UCSD-AML1 (cell line): Measurements from ENCODE around the gene PER3.
A peak's percentile ranks its signal among the peaks of the same experiment; 100 is the strongest.

Experiments used
- DNase-seq: peaks from one replicate; lab custom pipeline; 2025; ENCODE audit not compliant: unreplicated experiment; lab: John Stamatoyannopoulos, UW

The PER3 gene

DNA sequence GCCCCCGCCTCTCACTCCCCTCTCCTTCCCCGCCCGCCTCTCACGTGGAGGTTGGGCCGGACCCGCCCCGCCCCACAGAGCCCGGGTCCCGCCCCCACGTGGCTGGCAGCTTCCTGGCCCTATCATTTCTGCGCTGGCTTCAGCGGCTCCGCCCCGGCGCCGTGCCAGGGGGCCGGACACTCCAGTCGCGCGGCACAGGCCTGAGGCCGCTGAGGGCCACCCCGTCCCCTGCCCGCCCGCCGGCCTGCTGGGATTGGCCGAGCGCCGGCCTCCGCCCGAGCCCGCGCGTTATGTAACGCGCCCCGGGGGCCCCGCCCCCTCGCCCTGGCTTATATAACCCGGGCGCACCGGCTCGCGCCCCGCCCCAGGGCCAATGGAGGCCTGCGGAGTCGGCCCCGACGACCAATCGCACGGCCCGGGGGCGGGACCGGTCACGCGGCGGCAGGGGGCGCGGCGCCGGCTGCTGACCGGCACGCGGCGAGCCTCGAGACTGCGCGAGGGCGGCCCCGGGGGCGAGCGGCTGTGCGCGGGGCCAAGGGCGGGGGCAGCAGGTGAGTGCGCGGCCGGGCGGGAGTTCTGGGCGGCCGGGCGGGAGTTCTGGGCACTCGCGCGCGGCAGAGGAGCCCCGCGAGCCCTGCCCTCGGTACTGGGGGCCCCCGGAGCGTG, at the start of gene PER3:
PER3 (plus strand) TSS at position 466 of the 666 bp plus-strand sequence. CDS start 587 bp downstream, outside the sequence.
- peak; percentile 94 for DNase-seq

DNA sequence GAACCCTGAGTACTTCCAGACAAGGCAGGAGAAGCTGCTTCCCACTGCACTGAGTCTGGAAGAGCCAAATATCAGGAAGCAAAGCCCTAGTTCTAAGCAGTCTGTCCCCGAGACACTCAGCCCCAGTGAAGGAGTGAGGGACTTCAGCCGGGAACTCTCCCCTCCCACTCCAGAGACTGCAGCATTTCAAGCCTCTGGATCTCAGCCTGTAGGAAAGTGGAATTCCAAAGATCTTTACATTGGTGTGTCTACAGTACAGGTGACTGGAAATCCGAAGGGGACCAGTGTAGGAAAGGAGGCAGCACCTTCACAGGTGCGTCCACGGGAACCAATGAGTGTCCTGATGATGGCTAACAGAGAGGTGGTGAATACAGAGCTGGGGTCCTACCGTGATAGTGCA, 46.0 kb upstream of the PER3 start:
- DNase-seq: no peak

GRCh38 chr1:7743346-7743745, 40.7 kb upstream of the PER3 start:
- DNase-seq: no peak

DNA sequence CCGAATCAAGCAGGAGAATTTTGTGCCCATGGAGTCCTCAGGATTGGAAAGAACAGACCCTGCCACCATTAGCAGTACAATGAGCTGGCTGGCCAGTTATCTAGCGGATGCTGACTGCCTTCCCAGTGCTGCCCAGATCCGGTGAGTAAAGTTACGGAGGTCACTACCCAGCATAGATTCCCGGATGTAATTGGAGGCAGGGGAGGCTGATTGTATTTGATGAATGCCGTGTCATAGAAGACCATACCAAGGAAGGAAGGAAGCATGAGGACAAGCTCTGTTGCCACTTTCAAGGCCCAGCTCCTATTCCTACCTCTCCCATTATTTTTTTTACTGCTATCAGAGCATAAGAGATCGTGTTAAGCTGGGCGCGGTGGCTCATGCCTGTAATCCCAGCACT, 39.2 kb upstream of the PER3 start:
- no peak for DNase-seq

- DNase-seq: no peak
Observed at GRCh38 chr1:7745783-7746182, 38.3 kb upstream of the PER3 start.

DNA sequence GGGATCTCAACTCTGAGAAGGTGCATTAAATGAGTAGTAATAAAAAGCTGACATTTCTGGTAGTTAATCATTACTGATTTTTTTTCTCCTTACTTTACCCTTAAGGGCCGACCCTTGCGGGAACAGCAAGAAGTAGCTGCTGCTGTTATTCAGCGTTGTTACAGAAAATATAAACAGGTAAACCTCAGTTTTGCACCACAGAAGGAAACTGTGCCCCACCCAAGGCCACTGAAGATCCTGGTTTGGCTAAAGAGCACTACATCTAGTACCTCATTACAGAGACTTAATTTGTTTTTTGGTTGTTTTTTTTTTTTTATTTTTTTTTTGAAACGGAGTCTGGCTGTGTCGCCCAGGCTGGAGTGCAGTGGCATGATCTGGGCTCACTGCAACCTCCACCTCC, 36.5 kb upstream of the PER3 start:
- DNase-seq: no peak

DNA sequence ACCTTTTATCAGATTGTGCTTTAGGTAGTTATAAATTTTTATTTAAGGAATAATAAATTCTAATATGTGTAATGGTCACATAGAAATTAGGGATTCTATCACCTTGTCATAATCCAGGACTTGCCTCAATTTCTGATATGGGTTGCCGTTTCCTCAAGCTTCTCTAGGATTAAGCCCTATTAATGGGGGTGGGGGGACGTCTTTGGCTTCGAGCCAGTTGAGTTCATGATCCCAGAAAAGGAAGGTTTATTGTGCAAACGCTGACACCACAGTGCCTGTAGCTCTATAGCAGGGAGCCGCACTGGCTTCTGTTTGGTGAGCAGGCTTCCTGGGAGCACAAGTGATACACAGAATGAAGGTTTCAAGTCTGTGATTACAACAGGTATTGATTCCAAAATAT, 35.0 kb upstream of the PER3 start:
- DNase-seq: no peak

- no peak for DNase-seq
Observed at GRCh38 chr1:7751174-7751573, 32.9 kb upstream of the PER3 start.

DNA sequence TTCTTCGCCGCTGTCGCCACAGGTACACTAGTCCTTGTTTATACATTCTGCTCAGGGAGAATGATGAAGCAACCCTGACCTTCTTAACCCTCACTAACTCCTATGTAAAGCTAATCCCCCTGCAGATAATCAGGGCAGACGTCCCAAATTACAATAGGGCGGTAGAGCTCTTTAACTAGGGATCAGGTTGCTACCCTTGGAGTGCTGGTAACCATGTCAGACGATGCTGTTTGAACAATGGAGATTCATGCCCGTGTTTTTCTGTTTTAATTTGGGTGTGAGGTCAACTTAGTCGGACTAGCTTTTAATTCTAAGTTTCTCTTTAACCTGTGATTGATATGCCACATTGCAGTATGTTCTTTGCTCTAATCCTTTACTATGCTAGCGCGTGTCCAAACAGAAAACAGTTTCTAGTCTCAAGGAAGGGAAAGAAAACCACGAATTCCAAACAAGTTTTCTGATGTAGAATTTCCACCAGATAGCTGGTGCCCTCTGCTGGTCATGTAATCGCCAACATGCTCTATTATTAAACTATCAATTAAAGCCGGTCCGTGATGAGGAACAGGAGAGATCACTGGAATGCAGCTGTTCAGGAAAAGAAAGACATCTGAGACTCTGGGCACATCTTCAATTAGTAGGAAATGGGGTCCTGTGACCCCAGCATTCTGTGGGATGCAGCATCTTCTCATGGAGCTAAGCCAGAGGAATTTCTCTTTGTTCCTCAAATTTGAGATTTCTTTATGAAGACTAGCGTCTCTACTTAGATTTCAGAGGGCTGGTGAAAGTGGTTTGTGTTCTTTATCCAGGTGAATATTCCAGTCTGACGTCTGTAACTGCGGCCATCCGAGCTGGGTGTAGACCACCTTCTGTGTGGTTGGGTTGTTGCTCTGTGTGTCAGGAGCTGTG, 31.3 kb upstream of the PER3 start:
- DNase-seq: no peak

- DNase-seq: no peak
Observed at GRCh38 chr1:7753641-7754040, 30.4 kb upstream of the PER3 start.

DNA sequence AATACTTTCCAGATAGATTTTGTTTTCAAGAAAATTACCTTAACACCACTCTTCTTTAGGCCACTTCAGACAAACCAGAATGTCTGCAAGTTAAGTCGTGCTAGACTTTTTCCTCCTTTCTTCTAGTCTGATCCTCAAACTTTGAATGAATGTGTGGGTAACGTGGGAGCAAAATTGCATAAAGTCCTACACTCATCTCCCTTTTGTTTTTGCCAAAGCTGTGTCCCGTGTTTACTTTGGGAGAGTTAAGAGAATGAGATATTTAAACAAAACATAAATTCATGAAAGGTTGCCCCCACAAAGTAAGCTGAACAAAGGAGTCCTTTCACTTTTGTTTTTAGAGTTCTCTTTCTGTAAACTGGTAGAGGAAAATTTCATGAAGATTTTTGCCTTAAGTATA, 29.9 kb upstream of the PER3 start:
- no peak for DNase-seq

DNA sequence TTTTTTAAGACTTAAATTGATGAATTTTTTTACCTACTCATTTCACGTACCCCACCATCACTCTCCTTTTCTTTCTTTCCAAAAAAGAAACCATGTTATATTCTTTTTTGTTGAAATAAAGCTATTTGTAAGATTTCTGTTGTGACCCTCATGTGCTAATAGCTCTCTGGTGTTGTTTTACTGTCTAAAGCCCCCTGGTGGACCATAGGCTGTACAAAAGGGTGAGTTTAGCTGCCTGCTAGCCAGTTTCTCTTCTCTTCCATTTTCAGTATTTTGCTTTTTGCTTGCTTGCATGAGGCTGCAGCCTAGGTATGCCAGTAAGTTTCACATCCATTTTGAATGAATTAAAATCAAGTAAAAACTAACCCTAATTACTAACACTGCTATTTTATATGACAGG, 28.6 kb upstream of the PER3 start:
- no peak for DNase-seq

DNA sequence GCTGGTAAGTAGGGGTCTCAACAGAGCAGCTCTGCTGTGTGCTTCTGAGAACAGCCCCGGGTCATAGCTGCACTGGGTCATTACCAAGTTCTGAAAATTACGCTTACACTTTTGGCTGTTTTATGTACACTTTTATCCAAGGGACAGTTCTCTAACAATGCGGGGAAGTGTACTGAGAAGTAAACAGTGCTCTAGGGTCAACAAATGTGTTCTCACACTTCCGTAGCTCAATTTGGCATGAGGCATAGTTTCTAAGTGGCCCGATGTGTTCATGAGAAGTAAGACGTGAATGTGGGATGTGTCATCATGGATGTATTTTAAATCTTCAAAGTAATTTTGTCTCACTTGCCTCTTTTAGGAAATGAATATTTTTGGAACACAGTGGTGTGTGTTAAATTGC, 23.8 kb upstream of the PER3 start:
- no peak for DNase-seq

GRCh38 chr1:7761103-7761502, 23.0 kb upstream of the PER3 start:
- no peak for DNase-seq

DNA sequence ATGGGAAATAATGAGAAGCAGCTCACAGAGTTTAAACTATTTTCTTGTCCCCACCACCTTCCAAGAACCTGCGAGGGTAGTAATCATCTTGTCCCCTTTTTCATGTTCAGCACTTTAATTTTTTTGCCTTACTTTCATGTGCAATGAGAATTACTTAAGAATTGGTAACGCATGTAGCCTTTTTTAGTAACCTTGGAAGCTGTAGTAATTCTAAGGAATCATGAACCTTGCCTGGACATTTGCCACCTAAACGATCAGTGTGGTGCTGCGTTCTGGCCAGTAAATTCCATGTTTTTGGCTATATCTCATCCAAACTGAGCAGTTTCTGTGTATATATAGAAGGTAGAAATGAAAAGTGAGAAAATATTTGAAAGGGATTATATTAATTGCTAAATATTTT, 16.9 kb upstream of the PER3 start:
- no peak for DNase-seq

GRCh38 chr1:7768583-7768982, 15.5 kb upstream of the PER3 start:
- no peak for DNase-seq

GRCh38 chr1:7769673-7770412, 14.2 kb upstream of the PER3 start:
- DNase-seq: no peak

GRCh38 chr1:7770669-7770996, 13.5 kb upstream of the PER3 start:
- DNase-seq: no peak

DNA sequence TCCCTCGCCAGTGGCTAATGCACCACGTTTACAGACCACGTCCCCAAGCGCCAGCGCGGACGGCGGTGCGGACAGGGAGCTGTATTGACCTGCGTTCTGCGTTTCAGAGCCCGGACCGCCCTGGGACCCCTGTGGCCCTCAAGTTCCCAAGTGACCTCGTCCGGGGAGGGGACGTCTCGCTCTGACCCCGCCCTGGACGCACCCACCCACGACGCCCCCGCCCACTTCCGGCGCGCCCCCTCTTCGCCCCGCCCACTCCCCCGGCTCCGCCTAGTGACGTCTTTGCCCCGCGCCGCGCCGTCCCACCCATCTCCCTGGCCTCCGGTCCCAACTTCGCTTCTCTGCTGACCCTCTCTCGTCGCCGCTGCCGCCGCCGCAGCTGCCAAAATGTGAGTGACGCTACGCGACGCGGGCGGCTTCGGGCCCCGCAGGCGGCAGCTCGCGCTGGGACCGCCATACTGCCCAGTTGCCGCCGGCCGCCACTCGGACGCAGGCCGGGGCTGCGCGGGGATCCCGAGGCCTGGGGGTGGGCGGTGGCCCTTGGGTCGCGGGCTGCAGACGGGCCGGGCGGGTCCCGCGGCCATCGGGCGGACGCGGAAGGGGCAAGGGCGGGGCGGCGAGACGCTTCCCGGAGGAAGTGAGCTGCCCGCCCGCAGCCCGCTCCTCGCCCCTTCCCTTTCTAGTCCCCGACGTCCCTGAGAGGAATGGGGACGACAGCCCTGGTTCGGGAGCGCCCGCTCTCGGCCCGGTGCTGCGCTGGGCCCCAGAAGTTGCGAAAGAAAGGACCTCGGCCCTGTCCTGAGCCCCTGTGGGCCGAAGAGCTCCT, 12.9 kb upstream of the PER3 start, which contains the start of gene VAMP3:
VAMP3 (plus strand) TSS at position 300 of the 826 bp plus-strand sequence; CDS start at position 388, 88 bp downstream.
- peak; percentile 88 for DNase-seq

- no peak for DNase-seq
Observed at GRCh38 chr1:7771823-7772299, 12.2 kb upstream of the PER3 start.

- no peak for DNase-seq
Observed at GRCh38 chr1:7777591-7777990, 6.5 kb upstream of the PER3 start.
